ENCODE results near the gene CCDC18.

DNA sequence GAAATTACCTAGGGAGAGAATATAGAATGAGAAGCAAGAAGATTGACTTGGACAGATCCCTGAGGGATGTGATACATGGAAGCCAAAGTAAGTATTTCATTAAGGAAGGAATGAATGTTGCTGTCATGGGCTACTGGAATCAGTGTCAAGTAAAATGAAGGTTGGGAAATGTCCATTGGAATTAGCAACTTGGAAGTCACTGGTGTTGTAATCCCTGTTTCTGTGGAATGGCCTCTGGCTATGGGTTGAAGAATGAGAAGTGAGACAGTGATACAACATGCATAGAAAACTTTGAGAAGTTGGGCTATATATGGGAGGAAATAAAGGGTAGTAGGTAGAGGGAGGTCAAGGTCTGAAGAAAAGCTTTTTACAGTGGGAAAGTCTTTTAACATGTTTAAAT, 54.7 kb downstream of the CCDC18 start:
- no peak for TF ChIP-seq POLR2AphosphoS5 (IDR thresholded peaks at IDR 0.05; ENCODE audit: borderline replicate concordance, low read depth, low read length)
- TF ChIP-seq EZH2 (IDR thresholded peaks at IDR 0.05): no peak
- no peak for TF ChIP-seq FOXP2 (optimal IDR thresholded peaks at IDR 0.05; ENCODE audit: control extremely low read depth, extremely low read length, insufficient read depth)

Data from SK-N-MC (cell line).